Measurements from ENCODE around the gene WNT9B. TPM values are rescaled to one million over a fixed set of nuclear protein-coding genes. Genes with fewer than 3 reads are reported as not detected.

Gene WNT9B
- total RNA-seq, 3 donors from 2014 or later = 2.0 to 2.4 TPM; not detected in 1

DNA sequence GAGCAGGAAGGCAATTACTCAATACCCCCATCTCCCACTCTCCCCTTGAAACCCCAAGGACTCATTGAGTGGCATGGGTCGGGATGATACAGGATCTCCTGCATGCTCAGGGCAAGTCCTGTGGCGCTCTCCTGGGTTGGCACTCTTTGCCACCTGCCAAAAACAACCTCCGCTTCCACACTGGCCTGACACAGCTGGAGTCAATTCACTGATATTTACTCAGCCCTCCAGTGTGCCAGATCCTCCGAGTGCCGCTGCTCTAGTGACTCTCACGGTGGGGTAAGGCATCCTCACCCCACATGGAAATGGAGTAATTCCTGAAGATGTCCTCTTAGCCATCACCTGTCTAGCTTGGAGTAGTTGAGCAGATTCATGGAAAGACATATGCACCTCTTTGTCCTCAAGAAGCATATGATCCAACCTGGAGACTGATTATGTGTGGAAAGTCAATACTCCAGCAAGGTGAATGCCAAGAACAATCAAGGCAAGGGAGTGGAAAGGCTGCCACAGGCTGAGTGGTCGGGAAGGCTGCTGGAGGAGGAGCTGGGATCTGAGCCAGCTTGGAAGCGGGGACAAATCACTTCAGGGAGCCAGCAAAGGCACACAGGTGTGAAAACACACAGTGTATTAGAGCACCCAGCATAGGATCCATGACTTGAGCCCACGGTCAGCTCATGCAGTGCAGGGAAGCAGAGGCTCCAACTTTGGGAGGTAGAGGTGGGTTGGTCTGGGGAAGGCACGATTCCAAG lies 59.0 kb downstream of the WNT9B start:
- intact Hi-C loops (cut with DNase I; ENCODE audit: low total_unique reads) = no loop called here
- H3K9me3 ChIP-seq = no peaks in the 10 kb centered on the region
- TF ChIP-seq, protein P1, sequence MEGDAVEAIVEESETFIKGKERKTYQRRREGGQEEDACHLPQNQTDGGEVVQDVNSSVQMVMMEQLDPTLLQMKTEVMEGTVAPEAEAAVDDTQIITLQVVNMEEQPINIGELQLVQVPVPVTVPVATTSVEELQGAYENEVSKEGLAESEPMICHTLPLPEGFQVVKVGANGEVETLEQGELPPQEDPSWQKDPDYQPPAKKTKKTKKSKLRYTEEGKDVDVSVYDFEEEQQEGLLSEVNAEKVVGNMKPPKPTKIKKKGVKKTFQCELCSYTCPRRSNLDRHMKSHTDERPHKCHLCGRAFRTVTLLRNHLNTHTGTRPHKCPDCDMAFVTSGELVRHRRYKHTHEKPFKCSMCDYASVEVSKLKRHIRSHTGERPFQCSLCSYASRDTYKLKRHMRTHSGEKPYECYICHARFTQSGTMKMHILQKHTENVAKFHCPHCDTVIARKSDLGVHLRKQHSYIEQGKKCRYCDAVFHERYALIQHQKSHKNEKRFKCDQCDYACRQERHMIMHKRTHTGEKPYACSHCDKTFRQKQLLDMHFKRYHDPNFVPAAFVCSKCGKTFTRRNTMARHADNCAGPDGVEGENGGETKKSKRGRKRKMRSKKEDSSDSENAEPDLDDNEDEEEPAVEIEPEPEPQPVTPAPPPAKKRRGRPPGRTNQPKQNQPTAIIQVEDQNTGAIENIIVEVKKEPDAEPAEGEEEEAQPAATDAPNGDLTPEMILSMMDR (IDR thresholded peaks at IDR 0.05) = no peak
- TF ChIP-seq POLR2A (IDR thresholded peaks at IDR 0.05) (no peak), POLR2AphosphoS5 (IDR thresholded peaks at IDR 0.05) (no peak)

DNA sequence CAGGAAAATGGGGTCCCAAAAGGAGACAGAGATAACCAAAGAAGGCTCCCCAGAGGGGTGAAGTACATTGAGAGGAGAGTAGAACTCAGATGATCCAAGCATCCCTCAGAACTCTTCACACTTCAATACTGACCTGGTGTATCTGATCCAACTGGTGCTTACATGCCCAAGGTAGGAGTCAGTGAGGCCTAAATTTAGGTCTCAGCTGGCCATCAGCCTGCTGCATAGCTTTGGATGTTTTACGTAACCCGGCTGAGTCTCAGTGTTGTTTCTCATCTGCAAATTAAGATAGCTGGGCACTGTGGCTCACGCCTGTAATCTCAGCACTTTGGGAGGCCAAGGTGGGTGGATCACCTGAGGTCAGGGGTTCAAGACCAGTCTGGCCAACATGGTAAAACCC lies 59.9 kb downstream of the WNT9B start:
- DNase-seq (ENCODE audit: low spot score in 2 of 2) = no peak
- H3K27ac ChIP-seq = no peak overlapping the region
- TF ChIP-seq, protein P1 (IDR thresholded peaks at IDR 0.05) = no peak
- TF ChIP-seq POLR2A (IDR thresholded peaks at IDR 0.05) = no peak
- no peak for TF ChIP-seq POLR2AphosphoS5 (IDR thresholded peaks at IDR 0.05)
- no peaks in the 10 kb centered on the region for H3K9me3 ChIP-seq
- H3K27me3 ChIP-seq = peaks cover 0 to 4% of the 10 kb centered on the region in 2 donors
- H3K4me1 ChIP-seq = no peaks in the 10 kb centered on the region
- H3K4me3 ChIP-seq = no peak overlapping the region
- no peaks in the 10 kb centered on the region for H3K36me3 ChIP-seq
- intact Hi-C loops (cut with DNase I; ENCODE audit: low total_unique reads) = no loop called here

More for the DNA sequence above, 59.0 kb downstream of the WNT9B start:
- no peaks in the 10 kb centered on the region for H3K36me3 ChIP-seq
- no peaks in the 10 kb centered on the region for H3K4me1 ChIP-seq
- DNase-seq (ENCODE audit: low spot score in 2 of 2) = no peak
- no peak overlapping the region for H3K4me3 ChIP-seq
- no peak overlapping the region for H3K27ac ChIP-seq
- H3K27me3 ChIP-seq = peaks cover 0 to 4% of the 10 kb centered on the region in 2 donors

DNA sequence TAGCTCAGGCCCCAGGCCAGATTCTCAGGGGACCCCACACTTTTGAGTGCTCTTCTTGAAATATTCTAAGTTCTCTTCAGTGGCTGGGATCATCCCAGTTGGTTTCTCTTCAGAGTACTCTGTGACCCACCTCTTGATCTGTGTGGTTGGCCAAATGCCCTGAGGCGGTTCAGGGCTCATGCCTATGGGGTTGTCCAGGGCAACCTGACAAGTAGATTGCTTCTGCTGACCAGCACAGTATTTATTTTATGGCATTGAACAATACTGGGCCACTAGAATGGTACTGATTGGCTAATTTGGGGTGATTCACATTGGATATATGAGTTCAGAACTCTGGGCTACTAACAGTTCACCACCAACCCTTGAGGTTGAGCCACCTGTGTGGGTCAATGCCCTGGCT lies 64.2 kb downstream of the WNT9B start:
- intact Hi-C loops (cut with DNase I; ENCODE audit: low total_unique reads) = no loop called here
- Histone ChIP-seq H3K36me3 (no peaks in the 10 kb centered on the region), H3K9me3 (no peaks in the 10 kb centered on the region), H3K4me3 (no peak overlapping the region), H3K4me1 (no peaks in the 10 kb centered on the region), H3K27ac (no peak overlapping the region), H3K27me3 (peaks cover 0 to 4% of the 10 kb centered on the region in 2 donors)
- DNase-seq (ENCODE audit: low spot score in 2 of 2) = no peak
- TF ChIP-seq POLR2A (IDR thresholded peaks at IDR 0.05) (no peak), POLR2AphosphoS5 (IDR thresholded peaks at IDR 0.05) (no peak)
- TF ChIP-seq, protein P1 (IDR thresholded peaks at IDR 0.05) = no peak

DNA sequence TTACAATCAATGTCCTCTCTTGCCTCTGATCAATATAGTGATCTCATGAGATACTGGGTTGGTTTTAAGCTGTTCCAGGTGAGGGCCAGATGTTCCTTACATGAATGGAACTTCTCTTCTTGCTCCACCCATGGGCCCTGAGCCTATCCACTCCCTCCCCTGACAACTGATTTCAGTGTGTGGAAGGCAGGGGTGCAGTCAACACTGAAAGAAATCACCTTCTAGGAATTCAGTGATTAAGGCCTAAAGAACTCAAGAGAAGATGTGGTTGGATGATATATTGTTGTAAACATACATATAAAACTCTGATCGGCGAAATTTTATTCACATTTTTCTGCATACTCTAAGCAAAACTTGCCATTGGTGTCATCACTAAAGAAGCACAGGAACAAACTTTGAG lies 64.8 kb downstream of the WNT9B start:
- TF ChIP-seq POLR2A (IDR thresholded peaks at IDR 0.05) = no peak
- TF ChIP-seq, protein P1 (IDR thresholded peaks at IDR 0.05) = no peak
- no peak for TF ChIP-seq POLR2AphosphoS5 (IDR thresholded peaks at IDR 0.05)
- no peaks in the 10 kb centered on the region for H3K9me3 ChIP-seq
- no peaks in the 10 kb centered on the region for H3K36me3 ChIP-seq
- DNase-seq (ENCODE audit: low spot score in 2 of 2) = no peak
- H3K27me3 ChIP-seq = peaks cover 0 to 4% of the 10 kb centered on the region in 2 donors
- H3K4me3 ChIP-seq = no peak overlapping the region
- H3K4me1 ChIP-seq = no peaks in the 10 kb centered on the region
- intact Hi-C loops (cut with DNase I; ENCODE audit: low total_unique reads) = no loop called here
- H3K27ac ChIP-seq = no peak overlapping the region

DNA sequence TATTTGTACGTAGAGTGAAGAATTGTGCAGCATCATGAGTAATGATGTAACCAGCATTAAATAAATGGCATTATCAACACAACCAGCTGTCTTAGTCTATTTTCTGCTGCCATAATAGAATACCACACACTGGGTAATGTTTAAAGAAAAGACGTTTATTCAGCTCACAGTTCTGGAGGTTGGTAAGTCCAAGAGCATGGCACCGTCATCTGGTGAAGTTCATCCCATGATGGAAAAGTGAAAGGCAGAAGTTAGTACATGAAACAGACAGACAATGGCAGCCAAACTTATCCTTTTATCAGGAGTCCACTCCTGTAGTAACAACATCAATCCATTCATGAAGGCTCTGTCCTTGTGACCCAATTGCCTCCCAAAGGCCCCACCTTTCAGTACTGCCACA lies 65.2 kb downstream of the WNT9B start:
- peaks cover 0 to 4% of the 10 kb centered on the region in 2 donors for H3K27me3 ChIP-seq
- H3K36me3 ChIP-seq = no peaks in the 10 kb centered on the region
- no peaks in the 10 kb centered on the region for H3K4me1 ChIP-seq
- H3K27ac ChIP-seq = no peak overlapping the region
- intact Hi-C loops (cut with DNase I; ENCODE audit: low total_unique reads) = no loop called here
- TF ChIP-seq POLR2AphosphoS5 (IDR thresholded peaks at IDR 0.05) = no peak
- TF ChIP-seq, protein P1 (IDR thresholded peaks at IDR 0.05) = no peak
- H3K4me3 ChIP-seq = no peak overlapping the region
- no peak for DNase-seq (ENCODE audit: low spot score in 2 of 2)
- no peaks in the 10 kb centered on the region for H3K9me3 ChIP-seq
